Uterus (tissue), 4 donors: ENCODE results near the gene CPEB1. TPM values are rescaled to one million over a fixed set of nuclear protein-coding genes. Genes with fewer than 3 reads are reported as not detected.

Source experiments
- DNase-seq, 2 donors: peaks; one replicate each; pipeline ENCODE4 v3.0.0-alpha.2; 2019 to 2020
- H3K27ac ChIP-seq, 2 donors: fragments of 200-600 bp; sonication (generic); 1 replicate in 1 of 2; 2 replicates in 1 of 2; pipeline ENCODE4 v1.5.1; 2016 to 2018
- H3K27me3 ChIP-seq, 2 donors: fragments of 200-600 bp; sonication (generic); one replicate each; pipeline ENCODE4 v1.5.1; 2018 to 2019; ENCODE audit warnings: control low read depth in 1 of 2
- H3K36me3 ChIP-seq, 2 donors: fragments of 200-600 bp; sonication (generic); one replicate each; pipeline ENCODE4 v1.5.1; 2019; ENCODE audit warnings: control low read depth in 1 of 2
- H3K4me1 ChIP-seq, 2 donors: fragments of 200-600 bp; sonication (generic); one replicate each; pipeline ENCODE4 v1.5.1; 2018 to 2019; ENCODE audit warnings: control low read depth in 1 of 2
- H3K4me3 ChIP-seq, 2 donors: fragments of 200-600 bp; sonication (generic); 1 replicate in 1 of 2; 2 replicates in 1 of 2; pipeline ENCODE4 v1.5.1; 2018 to 2019; ENCODE audit warnings: mild to moderate bottlenecking in 1 of 2
- H3K9me3 ChIP-seq, 2 donors: fragments of 200-600 bp; sonication (generic); one replicate each; pipeline ENCODE4 v1.5.1; 2019; ENCODE audit warnings: control low read depth in 1 of 2
- POLR2A ChIP-seq, 2 donors: fragments of 450-650 bp; IDR thresholded peaks; one replicate each; pipeline ENCODE4 v1.6.1; 2016; ENCODE audit warnings: antibody characterized with exemption in 2 of 2, mild to moderate bottlenecking in 1 of 2, moderate library complexity in 1 of 2
- intact Hi-C: fragments of 100-400 bp; cut with DNase I; formaldehyde crosslinking; loops from one replicate; pipeline ENCODE4 v1.15.1; 2023; ENCODE audit warnings: low total_unique reads
- total RNA-seq, 4 donors: library from RNA; depleted of rRNA in 3 of 4; stranded (reverse); fragments of >200 nt in 3 of 4; gene quantifications; one replicate each; pipeline versions ENCODE4 v1.1.0 to v1.2.4, GENCODE V29; 2014 to 2023
- TF ChIP-seq, protein P1 (sequence below), 4 experiments: fragments of 200-600 bp in 2 of 4; fragments of 450-650 bp in 2 of 4; sonication (generic) in 2 of 4; IDR thresholded peaks; one replicate each; pipeline ENCODE4 v1.5.1; 2016 to 2019; ENCODE audit warnings: antibody characterized with exemption in 4 of 4, mild to moderate bottlenecking in 2 of 4, moderate library complexity in 1 of 4
- donor health status: DM: yes; HTN: yes; CAD: no.

Gene CPEB1
- total RNA-seq = 10 to 100 TPM in 1 of 4 donors, 1 to 10 TPM in 2, under 1 TPM in 1; 0.77 to 14.1 (median 2.9) TPM

DNA sequence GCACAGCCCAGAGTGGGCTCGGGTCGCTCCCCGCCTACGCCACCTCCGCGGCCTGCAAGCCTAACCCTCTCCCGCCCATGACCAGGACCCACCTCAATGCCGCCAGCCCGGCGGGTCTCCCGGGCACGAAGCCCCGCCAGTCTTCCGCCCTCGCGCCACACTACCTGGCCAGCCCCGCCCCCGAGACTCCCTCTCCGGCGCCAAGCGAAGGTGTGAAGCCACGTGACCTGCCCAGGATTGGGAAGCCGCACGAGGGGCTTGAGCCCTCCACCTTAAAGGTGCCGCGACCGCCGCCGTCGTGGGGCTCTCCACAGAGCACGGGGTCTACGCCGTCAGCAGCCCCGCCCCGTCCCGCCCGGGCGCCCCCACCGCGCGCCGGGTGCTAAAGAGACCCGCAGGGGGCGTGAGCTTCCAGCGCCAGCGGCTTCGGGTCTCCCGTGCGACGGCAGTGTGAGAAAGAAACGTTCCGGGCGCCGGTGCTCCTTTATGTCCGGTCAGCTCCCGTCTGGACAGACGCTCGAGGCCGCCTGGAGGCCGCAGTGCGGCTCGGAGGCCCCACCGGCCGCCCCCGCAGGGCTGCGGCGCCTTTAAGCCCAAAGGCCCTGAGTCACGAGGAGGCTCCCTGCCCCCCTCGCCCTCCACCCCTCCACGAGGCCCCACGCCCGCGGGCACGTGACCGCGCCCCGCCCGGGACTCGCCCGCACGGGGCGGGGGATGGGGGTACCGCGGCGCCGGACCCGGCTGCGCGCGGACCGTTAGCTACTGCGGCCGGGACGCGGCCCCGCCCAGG is at the start of gene CPEB1:
Gene CPEB1, minus strand, starts transcription at position 319 of the 790 bp plus-strand sequence. CDS start 18,904 bp downstream, outside the sequence.
- Histone ChIP-seq H3K4me3 (peak within 1 kb of the TSS; percentile 24 to 53), H3K9me3 (no peaks in the 10 kb centered on the region), H3K27ac (peak within 1 kb of the TSS; percentile 34 to 67), H3K4me1 (peaks cover 0 to 25% of the 10 kb centered on the region in 2 donors), H3K36me3 (no peaks in the 10 kb centered on the region), H3K27me3 (no peaks in the 10 kb centered on the region)
- intact Hi-C loops = no loop called here
- TF ChIP-seq, protein P1, sequence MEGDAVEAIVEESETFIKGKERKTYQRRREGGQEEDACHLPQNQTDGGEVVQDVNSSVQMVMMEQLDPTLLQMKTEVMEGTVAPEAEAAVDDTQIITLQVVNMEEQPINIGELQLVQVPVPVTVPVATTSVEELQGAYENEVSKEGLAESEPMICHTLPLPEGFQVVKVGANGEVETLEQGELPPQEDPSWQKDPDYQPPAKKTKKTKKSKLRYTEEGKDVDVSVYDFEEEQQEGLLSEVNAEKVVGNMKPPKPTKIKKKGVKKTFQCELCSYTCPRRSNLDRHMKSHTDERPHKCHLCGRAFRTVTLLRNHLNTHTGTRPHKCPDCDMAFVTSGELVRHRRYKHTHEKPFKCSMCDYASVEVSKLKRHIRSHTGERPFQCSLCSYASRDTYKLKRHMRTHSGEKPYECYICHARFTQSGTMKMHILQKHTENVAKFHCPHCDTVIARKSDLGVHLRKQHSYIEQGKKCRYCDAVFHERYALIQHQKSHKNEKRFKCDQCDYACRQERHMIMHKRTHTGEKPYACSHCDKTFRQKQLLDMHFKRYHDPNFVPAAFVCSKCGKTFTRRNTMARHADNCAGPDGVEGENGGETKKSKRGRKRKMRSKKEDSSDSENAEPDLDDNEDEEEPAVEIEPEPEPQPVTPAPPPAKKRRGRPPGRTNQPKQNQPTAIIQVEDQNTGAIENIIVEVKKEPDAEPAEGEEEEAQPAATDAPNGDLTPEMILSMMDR (IDR thresholded peaks at IDR 0.05) = peak in 2 of 4 experiments; percentile 3 to 14
- peak in 1 of 2 donors; percentile 32 for TF ChIP-seq POLR2A (IDR thresholded peaks at IDR 0.05)
- peak; percentile 68 to 83 for DNase-seq

DNA sequence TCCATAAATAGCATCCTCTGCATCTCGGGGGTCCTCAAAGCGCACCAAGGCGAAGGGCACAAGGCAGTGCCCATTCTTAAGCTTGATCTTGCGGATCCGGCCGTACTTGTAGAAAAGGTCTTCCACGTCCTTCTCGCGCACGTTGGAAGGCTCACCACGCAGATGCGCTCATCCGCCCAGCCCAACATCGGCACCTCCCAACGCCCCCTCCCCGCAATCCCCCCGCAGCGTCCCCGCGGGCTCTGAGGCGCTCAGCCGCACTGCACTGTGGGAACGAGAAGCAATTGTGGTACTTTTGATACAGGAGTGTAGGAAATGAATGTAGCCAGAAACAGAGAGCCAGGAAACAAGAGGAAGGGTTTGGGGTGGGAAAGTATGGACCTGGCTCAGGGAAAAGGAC is 45.0 kb upstream of the CPEB1 start:
- Histone ChIP-seq H3K4me3 (no peak overlapping the region), H3K9me3 (no peaks in the 10 kb centered on the region), H3K36me3 (no peaks in the 10 kb centered on the region), H3K27me3 (no peaks in the 10 kb centered on the region), H3K27ac (no peak overlapping the region), H3K4me1 (no peaks in the 10 kb centered on the region)
- DNase-seq = no peak
- TF ChIP-seq, protein P1 (IDR thresholded peaks at IDR 0.05) = no peak
- TF ChIP-seq POLR2A (IDR thresholded peaks at IDR 0.05) = no peak
- intact Hi-C loops = no loop called here

DNA sequence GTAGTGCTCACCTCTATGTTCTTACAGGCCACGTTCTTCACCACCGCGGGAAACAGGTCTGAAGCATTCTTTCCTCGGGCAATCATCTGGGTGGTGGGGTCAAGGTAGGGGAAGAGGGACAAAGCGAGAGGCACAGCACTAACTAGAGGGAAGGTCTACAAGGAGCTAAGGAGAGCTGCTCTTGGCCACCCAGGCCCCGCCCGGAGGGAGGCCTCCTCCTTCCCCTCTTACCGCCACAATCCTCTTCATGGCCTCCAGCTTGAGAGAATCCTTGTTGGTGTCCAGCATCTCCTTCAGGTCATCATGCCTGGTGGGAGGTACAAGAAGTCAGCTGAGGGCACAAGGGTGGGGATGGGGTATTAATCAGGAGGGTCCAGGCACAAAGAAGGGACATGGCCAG is 42.0 kb upstream of the CPEB1 start:
- no peaks in the 10 kb centered on the region for H3K36me3 ChIP-seq
- no peak overlapping the region for H3K27ac ChIP-seq
- no peaks in the 10 kb centered on the region for H3K9me3 ChIP-seq
- intact Hi-C loops = no loop called here
- no peak for TF ChIP-seq POLR2A (IDR thresholded peaks at IDR 0.05)
- TF ChIP-seq, protein P1 (IDR thresholded peaks at IDR 0.05) = no peak
- no peaks in the 10 kb centered on the region for H3K4me1 ChIP-seq
- H3K4me3 ChIP-seq = no peak overlapping the region
- no peak for DNase-seq
- no peaks in the 10 kb centered on the region for H3K27me3 ChIP-seq

DNA sequence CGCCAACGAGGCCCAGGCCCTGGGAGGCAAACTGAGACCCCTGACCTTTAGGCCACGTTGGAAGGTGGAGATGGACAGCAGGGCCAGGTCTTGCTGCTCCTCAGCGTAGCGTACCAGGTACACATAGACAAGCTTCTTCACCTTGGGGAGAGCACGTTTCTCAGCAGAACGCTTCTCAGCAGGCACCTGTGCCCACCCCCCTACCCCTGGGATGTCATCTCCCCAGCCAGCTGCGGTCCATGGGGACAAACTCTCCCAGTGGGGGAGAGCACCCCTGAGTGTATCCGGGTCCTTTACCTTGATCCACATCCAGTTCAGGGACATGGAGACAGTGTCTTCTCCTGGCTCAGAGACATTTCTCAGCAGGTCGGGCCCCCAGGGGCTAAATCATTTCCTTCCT is 41.5 kb upstream of the CPEB1 start:
- Histone ChIP-seq H3K4me1 (no peaks in the 10 kb centered on the region), H3K4me3 (no peak overlapping the region), H3K27ac (no peak overlapping the region), H3K9me3 (no peaks in the 10 kb centered on the region), H3K36me3 (no peaks in the 10 kb centered on the region), H3K27me3 (no peaks in the 10 kb centered on the region)
- no peak for DNase-seq
- TF ChIP-seq POLR2A (IDR thresholded peaks at IDR 0.05) = no peak
- TF ChIP-seq, protein P1 (IDR thresholded peaks at IDR 0.05) = no peak
- intact Hi-C loops = no loop called here

DNA sequence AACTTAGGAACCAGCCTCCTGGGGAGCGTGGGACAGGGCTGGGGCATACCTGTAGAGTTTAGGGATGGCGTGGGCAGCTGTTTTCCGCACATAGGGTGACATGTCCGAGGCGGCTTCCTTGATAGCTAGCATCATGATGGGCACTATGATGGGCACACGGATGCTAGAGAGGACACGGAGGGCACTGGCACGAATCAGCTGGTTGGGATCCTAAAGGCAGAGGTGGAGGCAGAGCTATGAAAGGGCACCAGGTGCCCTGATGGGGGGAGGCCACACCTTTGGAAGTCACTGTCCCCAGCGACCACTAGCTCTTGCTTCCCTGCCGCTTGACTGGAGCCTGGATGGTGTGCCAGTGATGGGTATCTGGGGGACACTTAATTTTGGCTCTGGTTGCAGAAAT is 34.2 kb upstream of the CPEB1 start:
- Histone ChIP-seq H3K36me3 (no peaks in the 10 kb centered on the region), H3K4me1 (no peaks in the 10 kb centered on the region), H3K9me3 (no peaks in the 10 kb centered on the region), H3K27ac (no peak overlapping the region), H3K4me3 (no peak overlapping the region), H3K27me3 (peaks cover 6 to 10% of the 10 kb centered on the region in 2 donors)
- TF ChIP-seq POLR2A (IDR thresholded peaks at IDR 0.05) = no peak
- TF ChIP-seq, protein P1 (IDR thresholded peaks at IDR 0.05) = no peak
- intact Hi-C loops = no loop called here
- DNase-seq = no peak
